Right lobe of liver (tissue), 4 donors: ENCODE measurements around the gene ATP6V1G1.

ENCODE experiments used
- CTCF ChIP-seq, 4 donors: fragments of 200-600 bp in 3 of 4; fragments of 450-650 bp in 1 of 4; IDR thresholded peaks; one replicate each; pipeline versions ENCODE4 v1.5.1 to v1.8.0; 2016 to 2022; ENCODE audit warnings: antibody characterized with exemption in 4 of 4, mild to moderate bottlenecking in 2 of 4
- POLR2A ChIP-seq: fragments of 450-650 bp; IDR thresholded peaks from one replicate; pipeline ENCODE4 v1.6.1; 2017; ENCODE audit warnings: antibody characterized with exemption, mild to moderate bottlenecking
- donor health status: DM: no; HTN: no; CAD: no.
- donor health status: DM: no; HTN: no; CAD: no.
- donor health status: DM: no; HTN: yes; CAD: no.

- no peak for TF ChIP-seq CTCF (IDR thresholded peaks at IDR 0.05)
- no peak for TF ChIP-seq POLR2A
Observed at GRCh38 chr9:114607671-114608524, 20.3 kb downstream of the ATP6V1G1 start.
